HEK293 (cell line): Measurements from ENCODE around the gene DGUOK.

Source experiments
- ZBTB20 ChIP-seq: fragments of 450-650 bp; formaldehyde crosslinking; IDR thresholded peaks from 2 replicates; pipeline ENCODE4 v1.5.1; 2016; ENCODE audit warnings: missing biosample characterization, missing genetic modification characterization
- ZNF140 ChIP-seq: fragments of 450-650 bp; formaldehyde crosslinking; IDR thresholded peaks from 2 replicates; pipeline ENCODE4 v1.5.1; 2016; ENCODE audit warnings: missing biosample characterization, missing genetic modification characterization
- ZNF214 ChIP-seq: fragments of 450-650 bp; formaldehyde crosslinking; IDR thresholded peaks from 2 replicates; pipeline ENCODE4 v1.5.1; 2017; ENCODE audit warnings: missing biosample characterization, mild to moderate bottlenecking, missing genetic modification characterization, borderline replicate concordance

DNA sequence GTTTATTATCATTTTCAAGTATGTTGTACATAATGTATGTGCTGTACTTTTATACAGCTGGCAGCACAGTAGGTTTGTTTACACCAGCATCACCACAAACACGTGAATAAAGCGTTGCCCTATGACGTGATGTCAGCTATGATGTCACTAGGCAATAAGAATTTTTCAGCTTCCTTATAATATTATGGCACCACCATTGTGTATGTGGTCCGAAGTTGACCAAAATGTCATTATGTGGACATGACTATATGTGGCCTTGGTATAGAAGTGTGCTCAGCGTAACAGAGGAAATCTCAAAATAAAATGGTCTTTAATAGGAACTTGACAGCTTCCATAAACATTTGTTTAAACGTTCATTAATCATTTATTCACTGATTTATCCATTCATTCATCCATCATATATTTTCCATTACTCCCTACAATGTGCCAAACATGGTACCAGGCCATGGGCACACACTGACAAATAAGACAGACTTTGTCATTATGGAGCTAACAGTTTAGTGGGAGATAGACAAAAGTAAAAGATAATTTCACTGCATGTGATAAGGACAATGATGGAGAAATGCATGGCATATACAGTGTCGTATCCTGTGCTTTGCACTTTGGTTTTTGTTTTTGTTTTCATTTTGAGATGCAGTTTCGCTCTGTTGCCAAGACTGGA is 15.0 kb upstream of the DGUOK start:
- TF ChIP-seq ZNF214 (tag by site-specific recombination) (no peak), ZBTB20 (tag by site-specific recombination) (no peak), ZNF140 (tag by site-specific recombination) (no peak)
